HG02588 (cell line): ENCODE measurements around the gene RDH5.

Experiments used
- ATAC-seq: cut with Tn5 transposase; IDR thresholded peaks from one replicate; pipeline ENCODE4 v1.9.1; 2021; ENCODE audit warnings: mild to moderate bottlenecking, moderate library complexity; ENCODE audit not compliant: unreplicated experiment

The RDH5 gene

DNA sequence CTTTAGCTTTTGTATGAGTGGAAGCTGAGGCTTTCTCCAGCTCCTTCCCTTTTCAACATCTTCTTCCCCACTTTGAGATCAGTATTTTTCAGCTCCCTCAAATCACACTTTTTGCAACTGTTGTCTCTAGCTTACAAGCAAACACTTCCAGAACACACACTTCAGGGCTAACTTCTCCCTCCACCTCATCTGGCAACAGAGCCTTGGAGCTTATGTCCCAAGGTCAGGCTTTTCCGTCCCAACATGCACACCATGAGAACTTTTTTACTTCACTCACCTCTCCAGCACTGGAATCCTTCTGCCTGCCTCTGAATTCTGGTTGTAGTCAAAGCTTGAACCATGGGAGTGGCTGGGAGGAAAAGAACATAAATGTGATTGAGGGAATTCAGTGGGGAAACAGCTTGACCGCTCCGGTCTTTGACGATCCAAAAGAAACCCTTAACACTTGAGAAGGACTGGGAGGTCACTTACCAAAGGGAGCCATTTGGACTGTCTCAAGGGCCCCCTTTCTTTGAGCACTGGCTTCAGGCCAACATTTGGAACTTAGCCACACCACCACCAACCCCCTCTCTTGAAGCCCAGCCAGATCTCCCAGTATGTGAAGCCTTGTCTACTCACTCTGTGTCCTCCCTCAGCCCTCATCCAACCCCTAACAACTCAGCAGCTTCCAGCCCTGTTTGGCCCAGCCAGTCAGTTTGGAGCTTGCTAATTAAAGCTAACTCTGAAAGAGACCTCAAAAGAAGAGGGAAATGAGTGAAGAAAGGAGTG, 8.2 kb upstream of the RDH5 start:
- no peak for ATAC-seq

DNA sequence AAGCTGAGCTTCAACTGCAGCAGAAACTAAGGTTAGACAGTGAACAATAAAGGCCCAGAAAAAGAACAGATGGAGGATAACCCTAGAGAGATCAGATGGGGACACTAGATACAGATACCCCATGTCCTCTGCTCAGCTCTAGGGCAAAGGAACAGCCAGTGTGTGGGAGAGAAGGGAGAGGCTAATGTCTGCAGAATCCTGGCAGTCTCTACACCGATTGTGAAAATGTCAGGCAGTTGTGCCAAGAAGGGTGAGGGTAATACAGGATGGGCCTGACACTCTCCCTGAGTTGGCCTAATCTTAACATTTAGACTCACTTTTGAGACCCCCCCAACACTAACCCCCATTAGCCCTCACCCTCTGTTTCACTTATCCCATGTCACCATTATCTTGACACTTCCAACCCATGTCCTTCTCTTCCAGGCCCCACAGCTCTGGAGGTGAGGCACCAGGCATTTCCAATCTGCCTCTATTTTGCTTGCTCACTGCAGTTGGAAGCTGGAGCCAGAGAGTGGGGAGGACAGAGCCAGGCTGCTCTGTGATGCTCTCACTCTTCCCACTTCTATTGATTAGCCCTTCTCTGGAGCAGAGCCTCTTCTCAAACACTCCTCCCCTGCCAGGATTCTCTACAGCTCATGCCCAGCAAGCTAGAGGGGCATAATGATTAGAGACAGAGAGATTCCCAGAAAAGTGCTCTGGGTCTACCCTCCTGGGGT, 7.3 kb upstream of the RDH5 start:
- no peak for ATAC-seq

DNA sequence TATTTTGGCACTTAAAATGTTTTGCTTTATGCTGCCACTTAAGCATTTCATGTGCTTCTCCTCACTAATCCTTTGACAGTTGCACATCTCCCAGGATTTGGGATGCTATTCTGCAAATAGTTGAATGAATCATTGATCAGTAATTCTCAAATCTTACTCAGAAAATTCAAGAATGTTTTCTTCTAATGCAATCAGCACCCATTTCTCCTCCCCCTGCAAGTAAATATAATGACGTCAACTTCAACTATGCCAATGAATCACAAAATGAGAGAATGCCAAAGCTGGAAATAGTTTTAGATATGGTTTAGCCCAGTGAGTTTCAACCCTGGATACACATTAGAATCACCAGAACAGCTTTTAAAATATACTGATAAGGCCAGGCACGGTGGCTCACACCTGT, 6.5 kb upstream of the RDH5 start:
- no peak for ATAC-seq

DNA sequence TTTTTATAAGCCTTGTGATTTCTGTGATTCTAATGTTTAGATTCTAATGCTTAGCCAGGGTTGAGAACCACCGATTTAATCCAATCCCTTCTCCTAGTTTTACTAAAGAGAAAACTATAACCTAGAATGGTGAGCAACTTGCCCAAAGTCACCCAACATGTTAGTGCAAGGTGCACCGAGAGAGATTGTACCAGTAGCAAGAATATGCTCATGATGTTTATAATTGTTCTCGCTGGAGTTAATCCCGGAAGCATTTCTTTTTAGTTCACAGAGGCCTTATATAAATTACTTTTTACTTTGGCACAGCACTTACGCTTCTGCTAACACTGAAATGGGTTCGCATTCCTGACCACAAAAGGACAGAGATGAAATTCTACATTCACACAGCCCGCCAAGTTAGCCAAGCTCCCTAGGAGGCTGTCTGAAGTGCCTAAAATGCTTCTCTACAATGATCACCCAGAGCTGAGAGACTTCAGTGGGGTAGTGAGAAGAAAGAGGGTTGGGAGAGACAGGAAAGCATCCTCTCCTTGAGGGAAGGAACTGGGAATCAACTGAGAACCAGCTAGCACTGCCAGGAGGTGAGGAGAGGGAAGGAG, 4.9 kb upstream of the RDH5 start:
- ATAC-seq = no peak

DNA sequence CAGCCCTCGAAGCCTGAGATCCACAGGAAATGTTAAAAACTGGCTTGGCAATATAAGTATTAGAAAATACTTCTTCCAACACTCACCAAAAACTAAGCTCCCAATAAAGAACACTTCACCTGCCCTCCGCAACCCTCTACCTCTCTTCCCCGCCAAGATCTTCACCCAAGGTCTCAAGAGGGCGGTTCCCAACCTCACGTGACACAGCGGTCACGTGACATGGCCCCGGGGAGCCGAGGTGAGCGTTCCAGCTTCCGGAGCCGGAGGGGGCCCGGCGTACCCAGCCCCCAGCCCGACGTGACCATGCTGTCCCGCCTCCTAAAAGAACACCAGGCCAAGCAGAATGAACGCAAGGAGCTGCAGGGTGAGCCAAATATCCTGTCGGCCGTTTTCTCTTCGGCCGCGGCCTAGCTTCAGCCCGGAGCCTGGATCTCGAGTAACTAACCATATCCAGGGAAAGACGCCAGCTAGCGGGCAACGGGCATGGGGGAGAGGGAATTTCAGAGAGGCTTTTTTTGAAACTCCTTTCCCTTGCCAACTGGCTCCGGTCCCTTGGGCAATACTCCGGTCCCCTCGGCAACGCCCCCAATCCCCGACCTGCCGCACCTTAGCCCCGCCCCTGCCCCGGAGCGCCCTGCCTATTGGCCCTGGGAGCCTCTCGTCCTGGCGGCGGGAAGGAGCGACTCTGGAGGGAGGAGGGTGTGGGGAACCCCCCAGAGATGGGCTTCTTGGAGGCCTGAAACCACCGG, 4.2 kb upstream of the RDH5 start, which contains the start of gene BLOC1S1:
Gene BLOC1S1, plus strand, starts transcription at position 214 of the 749 bp plus-strand sequence. Its CDS starts 6 bp downstream, at position 220.
- ATAC-seq = peak; percentile 94

DNA sequence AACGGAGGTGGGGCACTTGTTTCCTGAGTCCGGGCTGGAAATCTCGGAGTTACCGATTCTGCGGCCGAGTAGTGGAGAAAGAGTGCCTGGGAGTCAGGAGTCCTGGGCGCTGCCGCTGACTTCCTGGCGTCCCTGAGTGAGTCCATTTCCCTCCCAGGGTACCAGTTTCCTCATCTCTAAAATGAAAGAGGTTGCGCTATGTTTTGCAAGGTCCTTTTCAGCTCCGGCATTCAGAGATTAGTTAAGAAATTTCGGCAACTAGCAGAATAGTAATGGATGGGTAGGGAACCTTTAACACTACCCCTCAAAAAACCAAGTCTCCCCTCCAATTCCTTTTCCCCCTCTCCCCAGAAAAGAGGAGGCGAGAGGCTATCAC, 3.6 kb upstream of the RDH5 start:
- ATAC-seq = no peak

DNA sequence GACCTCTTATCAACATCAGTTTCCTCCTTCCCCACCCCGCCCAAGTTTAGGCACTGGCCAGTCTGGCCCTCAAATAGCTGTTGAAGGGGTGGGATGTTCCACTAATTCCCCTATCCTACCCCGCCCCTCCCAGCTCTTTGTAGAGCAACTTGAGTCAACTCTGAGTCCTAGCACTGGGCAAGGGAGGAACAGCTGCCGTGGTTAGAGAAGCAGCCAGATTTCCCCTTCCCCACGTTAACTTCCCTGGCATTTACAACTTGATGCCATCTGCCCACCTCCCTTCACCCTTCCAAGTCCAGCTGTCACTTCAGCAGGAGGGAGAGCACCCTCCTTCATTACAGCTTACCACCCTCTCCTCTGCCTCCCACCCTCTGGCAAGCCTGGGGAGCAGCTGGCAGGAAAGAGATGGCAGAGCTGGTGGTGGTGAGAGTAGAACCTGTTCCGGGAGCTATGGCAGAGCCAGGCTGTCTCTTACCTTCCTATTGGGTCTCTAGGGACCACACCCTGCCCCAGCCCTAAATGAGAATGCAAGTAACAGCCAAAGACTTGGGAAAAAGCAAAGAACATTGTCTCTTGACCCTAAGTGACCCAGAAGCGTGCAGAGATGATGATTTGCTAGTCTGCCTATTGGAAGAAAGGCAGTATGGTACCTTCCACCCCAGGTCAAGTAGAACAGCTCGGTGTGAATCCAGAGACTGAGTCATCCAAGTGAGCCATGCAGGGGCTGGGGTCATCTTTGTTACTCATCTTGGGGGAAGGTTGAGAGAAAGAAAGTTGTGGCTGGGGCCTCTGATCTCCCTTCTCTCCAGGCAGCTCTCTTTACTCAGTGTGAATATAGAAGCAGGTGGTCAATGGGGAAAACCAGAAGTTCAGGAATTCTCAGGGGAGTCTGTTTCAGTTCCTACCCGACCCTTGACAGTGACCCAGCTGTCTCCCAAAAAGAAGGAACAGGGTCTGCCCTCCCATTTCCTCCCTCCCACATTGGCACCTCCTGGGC, 2.9 kb upstream of the RDH5 start:
- ATAC-seq = no peak

DNA sequence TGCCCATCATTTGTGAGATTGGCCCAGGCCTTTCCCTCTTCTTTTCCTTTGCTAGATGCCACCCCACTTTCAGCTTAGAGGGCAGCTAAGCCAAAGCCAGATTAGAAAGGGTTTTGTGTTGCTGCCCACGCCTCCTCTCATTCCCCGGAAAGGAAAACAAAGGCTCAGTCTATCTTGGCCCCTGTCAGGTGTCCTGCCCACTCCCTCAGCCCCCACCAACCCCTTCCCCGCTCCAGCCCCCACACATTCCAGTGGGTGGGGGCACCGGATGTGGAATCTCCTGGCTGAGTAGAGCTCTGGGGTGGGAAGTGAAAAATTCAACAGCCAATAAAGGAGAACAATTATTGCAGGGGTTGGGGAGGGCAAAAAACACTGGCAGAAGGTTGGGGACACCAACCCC, 2.2 kb upstream of the RDH5 start:
- no peak for ATAC-seq

DNA sequence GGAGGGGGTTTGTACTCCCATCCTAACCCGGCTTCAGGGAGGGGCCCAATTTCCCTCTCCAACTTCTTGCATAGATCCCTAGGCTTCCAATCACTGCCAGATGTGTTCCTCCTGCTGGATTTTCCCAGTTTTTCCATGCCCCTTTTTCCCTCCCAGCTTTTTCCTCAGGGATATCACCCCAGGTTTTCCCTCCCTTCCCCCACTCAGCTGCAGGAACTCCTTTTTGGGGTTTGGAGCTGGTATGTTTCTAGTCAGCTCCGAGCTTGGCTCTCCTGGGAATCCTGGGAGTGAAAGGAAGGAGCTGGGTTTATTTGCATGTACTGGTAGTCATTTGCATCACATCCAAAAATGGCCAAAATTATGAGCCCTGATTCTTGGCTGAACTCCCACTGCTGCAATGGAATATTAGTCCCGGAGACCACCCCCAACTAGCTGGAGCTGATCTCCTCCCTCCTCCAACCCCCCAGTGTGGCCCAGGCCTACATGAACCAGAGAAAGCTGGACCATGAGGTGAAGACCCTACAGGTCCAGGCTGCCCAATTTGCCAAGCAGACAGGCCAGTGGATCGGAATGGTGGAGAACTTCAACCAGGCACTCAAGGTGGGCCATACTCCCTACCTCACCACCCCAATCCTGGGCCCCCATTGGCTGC, 1.4 kb upstream of the RDH5 start:
- no peak for ATAC-seq

DNA sequence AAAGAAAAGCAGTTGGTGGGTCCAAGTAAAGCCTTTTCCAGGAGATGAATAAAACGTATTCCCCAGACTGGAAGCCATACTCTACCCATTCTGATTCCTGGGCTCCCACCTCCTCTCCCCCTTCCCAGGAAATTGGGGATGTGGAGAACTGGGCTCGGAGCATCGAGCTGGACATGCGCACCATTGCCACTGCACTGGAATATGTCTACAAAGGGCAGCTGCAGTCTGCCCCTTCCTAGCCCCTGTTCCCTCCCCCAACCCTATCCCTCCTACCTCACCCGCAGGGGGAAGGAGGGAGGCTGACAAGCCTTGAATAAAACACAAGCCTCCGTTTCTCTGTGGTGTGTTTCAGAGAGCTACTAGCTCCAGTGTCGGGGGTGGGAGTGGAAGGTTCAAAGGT, 822 bp upstream of the RDH5 start:
- no peak for ATAC-seq

DNA sequence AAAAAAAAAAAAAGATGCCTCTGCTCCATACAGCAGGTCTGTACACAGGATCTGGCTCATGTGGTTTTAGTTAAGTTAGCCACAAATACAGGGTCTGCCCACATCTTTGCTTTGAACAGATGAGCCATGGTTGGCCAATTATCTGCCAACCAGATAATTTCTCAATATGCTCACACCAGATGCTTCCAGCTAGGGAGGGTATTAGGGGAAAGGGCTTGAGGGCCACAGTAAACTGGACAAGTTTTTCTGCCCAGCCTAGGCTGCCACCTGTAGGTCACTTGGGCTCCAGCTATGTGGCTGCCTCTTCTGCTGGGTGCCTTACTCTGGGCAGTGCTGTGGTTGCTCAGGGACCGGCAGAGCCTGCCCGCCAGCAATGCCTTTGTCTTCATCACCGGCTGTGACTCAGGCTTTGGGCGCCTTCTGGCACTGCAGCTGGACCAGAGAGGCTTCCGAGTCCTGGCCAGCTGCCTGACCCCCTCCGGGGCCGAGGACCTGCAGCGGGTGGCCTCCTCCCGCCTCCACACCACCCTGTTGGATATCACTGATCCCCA, 776 bp downstream of the RDH5 start:
- ATAC-seq = no peak

DNA sequence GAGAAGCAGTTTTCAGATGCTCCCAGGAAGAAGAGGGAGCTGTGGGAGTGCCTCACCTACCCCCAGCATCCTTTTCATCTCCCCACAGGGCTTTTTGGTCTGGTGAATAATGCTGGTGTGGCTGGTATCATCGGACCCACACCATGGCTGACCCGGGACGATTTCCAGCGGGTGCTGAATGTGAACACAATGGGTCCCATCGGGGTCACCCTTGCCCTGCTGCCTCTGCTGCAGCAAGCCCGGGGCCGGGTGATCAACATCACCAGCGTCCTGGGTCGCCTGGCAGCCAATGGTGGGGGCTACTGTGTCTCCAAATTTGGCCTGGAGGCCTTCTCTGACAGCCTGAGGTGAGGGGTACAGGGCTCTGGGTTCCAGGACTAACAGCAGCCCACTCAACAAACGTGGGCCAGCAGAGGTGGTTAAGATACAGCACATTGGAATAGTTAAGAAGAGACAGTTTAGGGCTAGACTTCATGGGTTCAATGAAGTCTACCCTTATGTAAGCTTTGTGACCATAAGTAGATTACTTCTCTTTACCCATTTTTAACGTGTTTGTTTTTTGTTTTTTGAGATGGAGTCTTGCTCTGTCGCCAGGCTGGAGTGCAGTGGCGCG, 1.5 kb downstream of the RDH5 start:
- no peak for ATAC-seq

DNA sequence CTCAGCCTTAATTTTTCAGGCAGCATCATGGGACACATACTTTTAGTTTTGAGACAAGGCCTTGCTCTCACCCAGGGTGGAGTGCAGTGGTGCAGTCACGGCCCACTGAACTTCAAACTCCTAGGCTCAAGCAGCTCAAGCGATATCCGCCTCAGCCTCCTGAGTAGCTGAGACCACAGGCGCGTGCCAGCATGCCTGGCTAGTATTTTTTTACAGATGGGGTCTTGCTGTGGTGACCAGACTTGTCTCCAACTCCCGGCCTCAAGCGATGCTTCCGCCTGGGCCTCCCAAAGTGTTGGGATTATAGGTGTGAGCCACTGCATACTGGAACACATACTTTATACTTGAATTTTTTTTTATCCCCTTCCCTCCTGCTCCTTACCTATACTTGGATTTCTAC, 2.8 kb downstream of the RDH5 start:
- ATAC-seq = no peak

DNA sequence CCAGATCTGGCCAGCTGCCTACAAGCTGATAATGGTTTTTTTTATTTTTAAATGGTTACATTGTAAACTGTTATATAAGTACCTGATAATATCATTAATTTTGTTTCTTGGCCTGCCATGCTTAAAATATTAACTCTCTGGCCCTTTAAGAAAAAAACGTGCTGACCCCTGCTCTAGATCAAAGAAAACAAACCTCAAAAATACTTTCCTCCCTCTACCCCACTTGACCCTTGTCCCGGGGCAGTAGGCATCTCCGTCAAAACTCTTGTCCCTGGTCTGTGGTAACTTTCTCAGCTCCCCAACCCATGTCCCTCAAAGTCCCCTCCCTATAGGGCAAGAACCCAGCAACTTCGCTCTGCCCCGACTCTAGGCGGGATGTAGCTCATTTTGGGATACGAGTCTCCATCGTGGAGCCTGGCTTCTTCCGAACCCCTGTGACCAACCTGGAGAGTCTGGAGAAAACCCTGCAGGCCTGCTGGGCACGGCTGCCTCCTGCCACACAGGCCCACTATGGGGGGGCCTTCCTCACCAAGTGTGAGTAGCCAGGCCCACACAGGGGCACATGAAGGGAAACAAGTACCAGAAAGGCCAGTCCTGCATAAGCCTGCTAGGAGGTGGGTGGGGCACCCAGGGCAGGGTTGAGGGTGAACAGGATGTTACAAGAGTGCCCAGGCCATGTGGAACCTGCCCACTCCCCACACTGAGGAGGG, 3.5 kb downstream of the RDH5 start:
- no peak for ATAC-seq

DNA sequence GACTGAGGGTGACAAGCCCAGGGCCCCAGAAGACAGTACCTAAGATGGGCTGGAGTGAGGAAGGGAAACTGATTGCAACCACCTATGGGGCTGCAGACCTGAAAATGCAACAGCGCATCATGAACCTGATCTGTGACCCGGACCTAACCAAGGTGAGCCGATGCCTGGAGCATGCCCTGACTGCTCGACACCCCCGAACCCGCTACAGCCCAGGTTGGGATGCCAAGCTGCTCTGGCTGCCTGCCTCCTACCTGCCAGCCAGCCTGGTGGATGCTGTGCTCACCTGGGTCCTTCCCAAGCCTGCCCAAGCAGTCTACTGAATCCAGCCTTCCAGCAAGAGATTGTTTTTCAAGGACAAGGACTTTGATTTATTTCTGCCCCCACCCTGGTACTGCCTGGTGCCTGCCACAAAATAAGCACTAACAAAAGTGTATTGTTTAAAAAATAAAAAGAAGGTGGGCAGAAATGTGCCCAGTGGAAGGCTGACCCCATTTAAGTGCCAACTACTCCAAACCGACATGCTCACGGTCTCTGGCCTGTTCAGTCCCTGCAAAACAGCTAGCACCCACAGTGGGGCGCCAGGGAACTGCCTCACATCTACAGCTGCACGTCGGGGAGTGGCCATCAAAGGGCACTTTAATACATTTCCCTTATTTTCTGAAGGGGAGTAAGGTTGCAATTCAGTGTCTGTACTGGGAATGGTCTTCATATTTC, 4.2 kb downstream of the RDH5 start:
- peak; percentile 26 for ATAC-seq

DNA sequence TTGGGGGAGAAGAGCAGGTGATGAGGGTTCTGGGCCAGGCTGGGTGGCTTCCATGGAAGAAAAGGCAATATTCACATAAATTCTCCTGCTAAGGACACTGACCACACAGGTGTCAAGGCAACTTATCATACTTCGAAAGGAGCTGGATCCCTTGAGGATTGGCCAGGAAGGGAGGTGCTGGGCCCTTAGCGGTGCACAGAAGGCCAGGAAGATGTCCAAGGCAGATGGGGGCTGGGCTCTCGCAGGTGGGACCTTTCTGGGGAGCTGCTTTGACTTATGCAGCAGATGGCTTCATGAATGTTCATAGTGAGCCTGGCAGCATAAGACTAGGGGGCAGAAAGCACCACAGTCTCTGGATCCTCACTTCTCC, 4.7 kb downstream of the RDH5 start:
- ATAC-seq = no peak

DNA sequence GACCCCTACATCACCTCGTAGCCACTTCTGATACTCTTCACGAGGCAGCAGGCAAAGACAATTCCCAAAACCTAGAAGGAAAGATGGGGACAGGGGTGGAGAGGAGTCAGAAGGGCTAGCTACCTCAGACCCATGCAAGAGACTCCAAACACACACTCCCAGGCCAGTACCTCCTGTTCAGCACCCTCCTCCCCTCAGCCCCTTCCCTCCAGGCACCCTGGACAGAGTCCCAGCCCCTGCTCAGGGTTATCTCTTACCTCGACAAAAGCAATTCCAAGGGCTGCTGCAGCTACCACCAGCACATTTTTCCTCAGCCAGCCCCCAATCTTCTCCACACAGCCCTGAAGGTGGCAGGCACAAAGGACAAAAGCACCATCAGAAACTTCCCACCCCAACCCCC, 5.4 kb downstream of the RDH5 start:
- ATAC-seq = no peak

DNA sequence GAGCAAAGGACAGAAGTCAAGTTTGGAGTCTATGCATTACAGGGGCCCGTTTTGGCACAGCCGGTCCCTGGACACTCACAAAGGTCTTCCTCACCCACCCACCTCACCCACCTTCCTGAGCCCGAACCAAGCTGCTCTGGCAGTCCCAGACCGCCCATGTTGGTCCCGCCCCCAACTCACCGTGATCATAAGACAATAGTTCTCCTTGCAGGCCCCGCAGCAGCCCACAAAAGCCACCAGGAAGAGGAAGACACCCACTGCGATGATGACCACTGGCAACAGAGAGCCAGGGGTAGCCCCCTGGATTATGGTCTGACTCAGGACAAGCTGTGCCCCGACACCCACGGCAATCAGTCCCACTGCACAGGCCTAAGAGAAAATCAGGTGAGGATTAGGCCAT, 6.8 kb downstream of the RDH5 start:
- no peak for ATAC-seq
